Colonic mucosa (tissue), 4 donors: ENCODE measurements around the gene RTP1. TPM values are rescaled to one million over a fixed set of nuclear protein-coding genes. Genes with fewer than 3 reads are reported as not detected.

ENCODE experiments used
- DNase-seq: peaks from one replicate; pipeline ENCODE4 v3.0.0-alpha.2; 2020
- H3K27ac ChIP-seq: fragments of 200-600 bp; one replicate; pipeline ENCODE4 v1.8.0; 2021
- H3K27me3 ChIP-seq: fragments of 200-600 bp; one replicate; pipeline ENCODE4 v1.8.0; 2021
- H3K36me3 ChIP-seq: fragments of 200-600 bp; one replicate; pipeline ENCODE4 v1.8.0; 2021
- H3K4me1 ChIP-seq: fragments of 200-600 bp; one replicate; pipeline ENCODE4 v1.8.0; 2021; ENCODE audit warnings: mild to moderate bottlenecking
- H3K4me3 ChIP-seq: fragments of 200-600 bp; one replicate; pipeline ENCODE4 v1.8.0; 2021
- H3K9ac ChIP-seq, 2 donors: one replicate each; pipeline ENCODE4 v1.7.0; 2013; ENCODE audit warnings: control low read depth in 2 of 2, low read depth in 2 of 2, low read length in 2 of 2
- H3K9me3 ChIP-seq: fragments of 200-600 bp; one replicate; pipeline ENCODE4 v1.8.0; 2021
- intact Hi-C: fragments of 100-400 bp; cut with DNase I; formaldehyde crosslinking; loops from one replicate; pipeline ENCODE4 v1.14.1; 2022
- total RNA-seq, 2 donors: library from RNA; stranded (reverse); fragmentation: NEBNext Ultra II Directional in 1 of 2; extraction: Animal tissue kit (Norgen Biotek cat#: 25700) in 1 of 2; gene quantifications; one replicate each; pipeline ENCODE4 v1.2.1, GENCODE V29; 2021
- TF ChIP-seq, protein P1 (sequence below): fragments of 200-600 bp; IDR thresholded peaks from one replicate; pipeline ENCODE4 v1.8.0; 2022; ENCODE audit warnings: antibody characterized with exemption, mild to moderate bottlenecking
- donor health status: healthy.
- donor health status: DM: no; HTN: no; CAD: no.
- donor health status: DM: no; HTN: no; CAD: no.

The RTP1 gene
- total RNA-seq, 2 donors from 2014 or later = not detected

GRCh38 chr3:187181454-187182170 lies 15.7 kb upstream of the RTP1 start:
- intact Hi-C loops = no loop called here
- no peak overlapping the region for H3K9ac ChIP-seq
- TF ChIP-seq, protein P1, sequence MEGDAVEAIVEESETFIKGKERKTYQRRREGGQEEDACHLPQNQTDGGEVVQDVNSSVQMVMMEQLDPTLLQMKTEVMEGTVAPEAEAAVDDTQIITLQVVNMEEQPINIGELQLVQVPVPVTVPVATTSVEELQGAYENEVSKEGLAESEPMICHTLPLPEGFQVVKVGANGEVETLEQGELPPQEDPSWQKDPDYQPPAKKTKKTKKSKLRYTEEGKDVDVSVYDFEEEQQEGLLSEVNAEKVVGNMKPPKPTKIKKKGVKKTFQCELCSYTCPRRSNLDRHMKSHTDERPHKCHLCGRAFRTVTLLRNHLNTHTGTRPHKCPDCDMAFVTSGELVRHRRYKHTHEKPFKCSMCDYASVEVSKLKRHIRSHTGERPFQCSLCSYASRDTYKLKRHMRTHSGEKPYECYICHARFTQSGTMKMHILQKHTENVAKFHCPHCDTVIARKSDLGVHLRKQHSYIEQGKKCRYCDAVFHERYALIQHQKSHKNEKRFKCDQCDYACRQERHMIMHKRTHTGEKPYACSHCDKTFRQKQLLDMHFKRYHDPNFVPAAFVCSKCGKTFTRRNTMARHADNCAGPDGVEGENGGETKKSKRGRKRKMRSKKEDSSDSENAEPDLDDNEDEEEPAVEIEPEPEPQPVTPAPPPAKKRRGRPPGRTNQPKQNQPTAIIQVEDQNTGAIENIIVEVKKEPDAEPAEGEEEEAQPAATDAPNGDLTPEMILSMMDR = no peak
- H3K9me3 ChIP-seq = no peaks in the 10 kb centered on the region
- no peak overlapping the region for H3K4me3 ChIP-seq
- no peak overlapping the region for H3K27ac ChIP-seq
- no peak for DNase-seq
- no peaks in the 10 kb centered on the region for H3K36me3 ChIP-seq
- H3K27me3 ChIP-seq = no peaks in the 10 kb centered on the region
- no peaks in the 10 kb centered on the region for H3K4me1 ChIP-seq

DNA sequence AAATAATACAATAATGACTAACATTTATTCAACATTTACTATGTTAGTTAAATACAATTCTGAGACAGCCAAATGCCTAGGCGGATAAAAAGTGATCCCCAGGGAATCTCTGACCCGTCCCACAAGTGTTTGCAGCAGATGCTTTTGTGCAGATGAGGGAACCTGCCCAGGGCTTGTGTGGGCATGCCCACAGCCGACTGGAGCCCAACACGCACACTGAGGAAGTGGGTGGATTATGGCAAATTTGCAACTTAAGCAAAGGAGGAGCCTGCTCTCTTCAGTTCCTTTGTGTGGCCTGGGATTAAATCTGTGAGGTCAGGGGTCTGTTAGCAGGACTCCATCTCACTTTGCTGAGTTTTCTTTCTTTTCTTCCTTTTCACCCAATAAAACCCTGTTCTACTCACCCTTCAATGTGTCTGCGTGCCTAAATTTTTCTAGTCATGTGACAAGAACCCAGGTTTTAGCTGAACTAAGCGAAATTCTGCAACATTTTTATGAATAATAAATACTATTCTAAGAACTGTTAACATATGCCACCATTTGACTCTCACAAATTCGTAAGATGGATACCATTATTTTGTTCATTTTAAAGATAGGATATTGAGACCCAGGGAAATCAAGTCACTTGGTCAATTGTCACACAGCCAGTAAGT lies 13.9 kb upstream of the RTP1 start:
- Histone ChIP-seq H3K9ac (no peak overlapping the region), H3K27me3 (no peaks in the 10 kb centered on the region), H3K4me3 (no peak overlapping the region), H3K4me1 (no peaks in the 10 kb centered on the region), H3K36me3 (no peaks in the 10 kb centered on the region), H3K27ac (no peak overlapping the region), H3K9me3 (no peaks in the 10 kb centered on the region)
- TF ChIP-seq, protein P1 = no peak
- intact Hi-C loops = no loop called here
- no peak for DNase-seq

DNA sequence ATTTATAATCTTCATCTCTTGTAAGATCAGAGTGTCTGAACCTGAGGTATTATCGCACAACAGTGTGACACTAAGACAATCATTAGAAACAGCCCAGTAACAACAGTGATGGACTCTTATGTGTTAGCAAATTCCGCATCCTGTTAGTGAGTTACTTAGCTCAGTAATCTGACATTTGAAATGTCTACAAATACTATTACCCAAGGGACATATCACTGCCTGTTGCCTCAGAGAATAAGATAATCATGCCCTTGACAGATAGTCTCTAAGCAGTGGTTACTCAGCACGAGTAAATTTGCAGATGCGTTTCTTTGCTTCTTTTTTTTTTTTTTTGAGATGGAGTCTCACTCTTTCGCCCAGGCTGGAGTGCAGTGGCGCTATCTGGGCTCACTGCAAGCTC lies 13.4 kb upstream of the RTP1 start:
- TF ChIP-seq, protein P1 = no peak
- H3K27ac ChIP-seq = no peak overlapping the region
- intact Hi-C loops = no loop called here
- no peaks in the 10 kb centered on the region for H3K36me3 ChIP-seq
- no peaks in the 10 kb centered on the region for H3K9me3 ChIP-seq
- H3K4me1 ChIP-seq = no peaks in the 10 kb centered on the region
- no peak overlapping the region for H3K4me3 ChIP-seq
- no peaks in the 10 kb centered on the region for H3K27me3 ChIP-seq
- no peak overlapping the region for H3K9ac ChIP-seq
- no peak for DNase-seq

- H3K27me3 ChIP-seq = no peaks in the 10 kb centered on the region
- intact Hi-C loops = no loop called here
- H3K9ac ChIP-seq = no peak overlapping the region
- H3K27ac ChIP-seq = no peak overlapping the region
- no peaks in the 10 kb centered on the region for H3K36me3 ChIP-seq
- no peak overlapping the region for H3K4me3 ChIP-seq
- no peaks in the 10 kb centered on the region for H3K9me3 ChIP-seq
- TF ChIP-seq, protein P1 = no peak
- no peak for DNase-seq
- H3K4me1 ChIP-seq = no peaks in the 10 kb centered on the region
These were observed 11.5 kb upstream of the RTP1 start for GRCh38 chr3:187185759-187186158.

DNA sequence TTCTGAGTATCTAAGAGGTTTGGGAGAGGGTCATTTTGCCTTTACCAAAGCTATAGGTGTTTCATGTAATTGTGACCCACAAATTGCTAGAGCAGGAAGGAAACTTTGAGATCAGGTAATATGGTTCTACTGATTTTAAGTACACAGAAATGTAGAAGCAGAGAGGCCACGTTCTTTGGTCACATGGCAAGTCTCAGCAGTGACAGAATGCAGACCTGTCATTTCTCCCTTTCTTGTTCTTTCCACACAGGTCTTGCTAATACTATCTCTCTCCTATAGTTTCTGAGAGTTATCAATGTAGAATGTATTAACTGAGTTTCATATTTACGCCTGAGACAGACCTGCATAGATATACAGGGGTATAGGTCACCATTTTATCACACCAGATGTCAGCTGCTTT lies 10.9 kb upstream of the RTP1 start:
- Histone ChIP-seq H3K36me3 (no peaks in the 10 kb centered on the region), H3K9ac (no peak overlapping the region), H3K27me3 (no peaks in the 10 kb centered on the region), H3K4me3 (no peak overlapping the region), H3K9me3 (no peaks in the 10 kb centered on the region), H3K27ac (no peak overlapping the region), H3K4me1 (no peaks in the 10 kb centered on the region)
- no peak for DNase-seq
- intact Hi-C loops = no loop called here
- TF ChIP-seq, protein P1 = no peak
